ENCODE results near the gene SLC38A6. TPM values are rescaled to one million over a fixed set of nuclear protein-coding genes. Genes with fewer than 3 reads are reported as not detected.

The SLC38A6 gene
- 16.1 and 22.3 TPM in 2 replicates for total RNA-seq

- DNase-seq (ENCODE audit: low read depth), result peak; percentile 89
- no peak for FAIRE-seq
- H3K27me3 ChIP-seq (ENCODE audit: control insufficient read depth, insufficient read depth, low read length), result no peaks in the 10 kb centered on the region
- peak within 1 kb of the TSS; percentile 75 for H3K4me3 ChIP-seq (ENCODE audit: low read depth, low read length)
- H3K36me3 ChIP-seq (ENCODE audit: control insufficient read depth, insufficient read depth, low read length), result peaks cover 4% of the 10 kb centered on the region
- TF ChIP-seq CTCF (IDR thresholded peaks at IDR 0.05; ENCODE audit: insufficient read depth, low read length, severe bottlenecking), result no peak
Measured at GRCh38 chr14:60980811-60981632, at the start of gene SLC38A6, which contains the start of gene TRMT5. TSS of gene SLC38A6 (plus strand) at chr14:60981245. CDS start at chr14:60981278, 33 bp downstream. TSS of gene TRMT5 (minus strand) at chr14:60981079. CDS start at chr14:60980973, 106 bp downstream.

- FAIRE-seq (no peak), DNase-seq (ENCODE audit: low read depth) (no peak)
- Histone ChIP-seq H3K27me3 (ENCODE audit: control insufficient read depth, insufficient read depth, low read length) (no peaks in the 10 kb centered on the region), H3K4me3 (ENCODE audit: low read depth, low read length) (no peak overlapping the region), H3K36me3 (ENCODE audit: control insufficient read depth, insufficient read depth, low read length) (no peaks in the 10 kb centered on the region)
- TF ChIP-seq CTCF (IDR thresholded peaks at IDR 0.05; ENCODE audit: insufficient read depth, low read length, severe bottlenecking), result no peak
Measured at GRCh38 chr14:60933920-60934655, 47.0 kb upstream of the SLC38A6 start.

GRCh38 chr14:60935319-60935718, 45.7 kb upstream of the SLC38A6 start:
- Histone ChIP-seq H3K4me3 (ENCODE audit: low read depth, low read length) (no peak overlapping the region), H3K36me3 (ENCODE audit: control insufficient read depth, insufficient read depth, low read length) (no peaks in the 10 kb centered on the region), H3K27me3 (ENCODE audit: control insufficient read depth, insufficient read depth, low read length) (no peaks in the 10 kb centered on the region)
- TF ChIP-seq CTCF (IDR thresholded peaks at IDR 0.05; ENCODE audit: insufficient read depth, low read length, severe bottlenecking), result no peak
- DNase-seq (ENCODE audit: low read depth) (no peak), FAIRE-seq (no peak)

- FAIRE-seq, result no peak
- H3K4me3 ChIP-seq (ENCODE audit: low read depth, low read length), result no peak overlapping the region
- H3K36me3 ChIP-seq (ENCODE audit: control insufficient read depth, insufficient read depth, low read length), result peaks cover 1% of the 10 kb centered on the region
- no peak for TF ChIP-seq CTCF (IDR thresholded peaks at IDR 0.05; ENCODE audit: insufficient read depth, low read length, severe bottlenecking)
- H3K27me3 ChIP-seq (ENCODE audit: control insufficient read depth, insufficient read depth, low read length), result no peaks in the 10 kb centered on the region
- DNase-seq (ENCODE audit: low read depth), result no peak
Measured at GRCh38 chr14:60943637-60944032, 37.4 kb upstream of the SLC38A6 start.

- FAIRE-seq (no peak), DNase-seq (ENCODE audit: low read depth) (no peak)
- no peaks in the 10 kb centered on the region for H3K27me3 ChIP-seq (ENCODE audit: control insufficient read depth, insufficient read depth, low read length)
- TF ChIP-seq CTCF (IDR thresholded peaks at IDR 0.05; ENCODE audit: insufficient read depth, low read length, severe bottlenecking), result no peak
- no peak overlapping the region for H3K4me3 ChIP-seq (ENCODE audit: low read depth, low read length)
- H3K36me3 ChIP-seq (ENCODE audit: control insufficient read depth, insufficient read depth, low read length), result peaks cover 1% of the 10 kb centered on the region
Measured at GRCh38 chr14:60944204-60944603, 36.8 kb upstream of the SLC38A6 start.
